OCI-LY3 (cell line): ENCODE results near the gene AMELY.
"Not testable (repeated sequence)": the region's sequence is repeated elsewhere in the genome, so short reads cannot be mapped to it uniquely, and the experiment has no call there.

ENCODE experiments used
- H2AFZ ChIP-seq: fragments of 200-600, 300-600 bp; shearing (Covaris generic); 2 replicates; pipeline ENCODE4 v1.6.0; 2014; ENCODE audit warnings: antibody characterized with exemption, low read depth, low read length
- H3K27ac ChIP-seq: fragments of 200-600, 300-600 bp; sonication (generic); 2 replicates; pipeline ENCODE4 v1.5.1; 2014; ENCODE audit warnings: mild to moderate bottlenecking, low read length, moderate library complexity, mixed read lengths
- H3K27me3 ChIP-seq: fragments of 200-600, 300-600 bp; sonication (generic); 2 replicates; pipeline ENCODE4 v1.6.1; 2014; ENCODE audit warnings: low read depth, low read length, mixed read lengths
- H3K36me3 ChIP-seq: fragments of 200-600, 300-600 bp; sonication (generic); replicated peaks from 2 replicates; pipeline ENCODE3; 2014; ENCODE audit warnings: low read depth, low read length, mixed read lengths
- H3K4me1 ChIP-seq: fragments of 300-600, 200-600 bp; sonication (generic); 2 replicates; pipeline ENCODE4 v1.6.1; 2014; ENCODE audit warnings: low read length, mixed read lengths
- H3K4me2 ChIP-seq: fragments of 200-600, 300-600 bp; sonication (generic); 2 replicates; pipeline ENCODE4 v1.6.1; 2014; ENCODE audit warnings: low read length, mixed read lengths
- H3K4me3 ChIP-seq: fragments of 300-600, 200-600 bp; sonication (generic); 2 replicates; pipeline ENCODE4 v1.5.1; 2014; ENCODE audit warnings: antibody characterized with exemption, mild to moderate bottlenecking, low read length, moderate library complexity
- H3K79me2 ChIP-seq: fragments of 300-600, 200-600 bp; shearing (Covaris generic); 2 replicates; pipeline ENCODE4 v1.6.1; 2014; ENCODE audit warnings: mild to moderate bottlenecking, low read length, mixed read lengths
- H3K9ac ChIP-seq: fragments of 300-600, 200-600 bp; shearing (Covaris generic); 2 replicates; pipeline ENCODE4 v1.6.0; 2014; ENCODE audit warnings: mild to moderate bottlenecking, low read length, moderate library complexity
- H3K9me3 ChIP-seq: fragments of 200-600, 300-600 bp; shearing (Covaris generic); 2 replicates; pipeline ENCODE4 v1.6.1; 2014; ENCODE audit warnings: low read length, mixed read lengths; ENCODE audit not compliant: insufficient read depth
- H4K20me1 ChIP-seq: fragments of 200-600, 300-600 bp; sonication (generic); 2 replicates; pipeline ENCODE4 v1.6.1; 2016; ENCODE audit warnings: low read length, mixed read lengths; ENCODE audit not compliant: insufficient read depth
- EZH2phosphoT487 ChIP-seq: fragments of 200-600 bp; shearing (Covaris generic); IDR thresholded peaks from 2 replicates; pipeline ENCODE4 v1.6.1; 2018; ENCODE audit warnings: antibody characterized with exemption, mixed run types, low read depth
- TF ChIP-seq, protein P1 (sequence below): fragments of 200-600, 300-600 bp; sonication (generic); IDR thresholded peaks from 2 replicates; pipeline ENCODE4 v1.5.1; 2014; ENCODE audit warnings: antibody characterized with exemption, low read length, low read depth

Gene AMELY

GRCh38 chrY:6909118-6909521, 2.4 kb downstream of the AMELY start:
- Histone ChIP-seq H3K79me2 (no peaks in the 10 kb centered on the region), H3K4me2 (no peak overlapping the region), H3K9me3 (no peaks in the 10 kb centered on the region), H3K27ac (no peak overlapping the region), H3K4me3 (no peak overlapping the region), H4K20me1 (no peaks in the 10 kb centered on the region), H3K9ac (no peak overlapping the region), H3K4me1 (no peaks in the 10 kb centered on the region), H3K36me3 (no peaks in the 10 kb centered on the region), H3K27me3 (no peaks in the 10 kb centered on the region), H2AFZ (no peak overlapping the region)
- TF ChIP-seq EZH2phosphoT487 = no peak
- TF ChIP-seq, protein P1, sequence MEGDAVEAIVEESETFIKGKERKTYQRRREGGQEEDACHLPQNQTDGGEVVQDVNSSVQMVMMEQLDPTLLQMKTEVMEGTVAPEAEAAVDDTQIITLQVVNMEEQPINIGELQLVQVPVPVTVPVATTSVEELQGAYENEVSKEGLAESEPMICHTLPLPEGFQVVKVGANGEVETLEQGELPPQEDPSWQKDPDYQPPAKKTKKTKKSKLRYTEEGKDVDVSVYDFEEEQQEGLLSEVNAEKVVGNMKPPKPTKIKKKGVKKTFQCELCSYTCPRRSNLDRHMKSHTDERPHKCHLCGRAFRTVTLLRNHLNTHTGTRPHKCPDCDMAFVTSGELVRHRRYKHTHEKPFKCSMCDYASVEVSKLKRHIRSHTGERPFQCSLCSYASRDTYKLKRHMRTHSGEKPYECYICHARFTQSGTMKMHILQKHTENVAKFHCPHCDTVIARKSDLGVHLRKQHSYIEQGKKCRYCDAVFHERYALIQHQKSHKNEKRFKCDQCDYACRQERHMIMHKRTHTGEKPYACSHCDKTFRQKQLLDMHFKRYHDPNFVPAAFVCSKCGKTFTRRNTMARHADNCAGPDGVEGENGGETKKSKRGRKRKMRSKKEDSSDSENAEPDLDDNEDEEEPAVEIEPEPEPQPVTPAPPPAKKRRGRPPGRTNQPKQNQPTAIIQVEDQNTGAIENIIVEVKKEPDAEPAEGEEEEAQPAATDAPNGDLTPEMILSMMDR = no peak

DNA sequence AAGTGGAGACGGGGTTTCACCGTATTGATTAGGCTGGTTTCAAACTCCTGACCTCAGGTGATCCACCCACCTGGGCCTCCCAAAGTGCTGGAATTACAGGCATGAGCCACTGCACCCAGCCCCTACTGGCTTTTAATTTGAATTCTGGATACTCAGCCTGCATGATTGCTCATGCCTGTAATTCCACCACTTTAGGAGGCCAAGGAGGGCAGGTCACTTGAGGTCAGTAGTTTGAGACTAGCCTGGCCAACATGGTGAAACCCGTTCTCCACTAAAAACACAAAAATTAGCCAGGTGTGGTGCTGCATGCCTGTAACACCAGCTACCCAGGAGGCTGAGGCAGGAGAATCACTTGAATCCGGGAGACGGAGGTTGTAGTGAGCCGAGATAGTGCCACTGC, 3.5 kb downstream of the AMELY start:
- H3K27ac ChIP-seq, H3K79me2 ChIP-seq, H3K9ac ChIP-seq, H3K27me3 ChIP-seq, H3K36me3 ChIP-seq, H3K4me3 ChIP-seq, H2AFZ ChIP-seq, H4K20me1 ChIP-seq, H3K4me1 ChIP-seq, H3K4me2 ChIP-seq, H3K9me3 ChIP-seq: not testable (repeated sequence)

- Histone ChIP-seq H2AFZ (no peak overlapping the region), H3K9ac (no peak overlapping the region), H4K20me1 (no peaks in the 10 kb centered on the region), H3K4me2 (no peak overlapping the region), H3K27ac (no peak overlapping the region), H3K4me3 (no peak overlapping the region), H3K36me3 (no peaks in the 10 kb centered on the region), H3K9me3 (no peaks in the 10 kb centered on the region), H3K79me2 (no peaks in the 10 kb centered on the region), H3K27me3 (no peaks in the 10 kb centered on the region), H3K4me1 (no peaks in the 10 kb centered on the region)
- no peak for TF ChIP-seq EZH2phosphoT487
Measured at GRCh38 chrY:6907591-6907990, 4.0 kb downstream of the AMELY start.

DNA sequence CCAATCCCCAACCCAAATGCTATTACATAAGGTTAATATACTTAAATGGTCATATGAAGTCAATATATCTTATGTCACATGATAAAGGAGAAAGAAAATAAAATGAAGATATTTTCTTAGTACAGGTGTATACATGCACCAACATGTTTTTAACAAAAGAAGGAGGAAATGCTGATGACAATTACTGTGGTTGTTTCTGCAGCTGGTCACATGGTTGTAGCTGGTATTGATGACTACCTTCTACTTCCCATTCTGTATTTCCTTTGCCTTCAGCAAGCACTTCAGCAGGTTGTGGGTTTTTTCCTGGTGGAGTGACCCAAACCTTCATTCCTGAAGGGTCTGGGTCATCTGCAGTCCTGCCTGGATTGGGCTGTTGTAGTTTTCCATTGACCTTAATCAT, 9.4 kb downstream of the AMELY start:
- not testable (repeated sequence) for H3K79me2 ChIP-seq, H3K4me3 ChIP-seq, H3K27me3 ChIP-seq, H4K20me1 ChIP-seq, H3K4me1 ChIP-seq, H3K9me3 ChIP-seq, H2AFZ ChIP-seq, H3K36me3 ChIP-seq, H3K4me2 ChIP-seq, H3K27ac ChIP-seq, H3K9ac ChIP-seq

- H3K9ac ChIP-seq = no peak overlapping the region
- H3K4me2 ChIP-seq = no peak overlapping the region
- no peaks in the 10 kb centered on the region for H3K9me3 ChIP-seq
- no peaks in the 10 kb centered on the region for H3K4me1 ChIP-seq
- no peaks in the 10 kb centered on the region for H3K36me3 ChIP-seq
- H3K27me3 ChIP-seq = no peaks in the 10 kb centered on the region
- no peaks in the 10 kb centered on the region for H4K20me1 ChIP-seq
- no peak overlapping the region for H3K27ac ChIP-seq
- H3K79me2 ChIP-seq = no peaks in the 10 kb centered on the region
- TF ChIP-seq, protein P1 = no peak
- no peak for TF ChIP-seq EZH2phosphoT487
- no peak overlapping the region for H2AFZ ChIP-seq
- H3K4me3 ChIP-seq = no peak overlapping the region
Measured at GRCh38 chrY:6895236-6895635, 16.3 kb downstream of the AMELY start.
